HepG2 (cell line): ENCODE results near the gene TPPP2. TPM values are rescaled to one million over a fixed set of nuclear protein-coding genes. Genes with fewer than 3 reads are reported as not detected.

Experiments
- AHDC1 ChIP-seq: sonication (generic); formaldehyde crosslinking; IDR thresholded peaks from 2 replicates; pipeline ENCODE4 v1.5.1; 2020; ENCODE audit warnings: mild to moderate bottlenecking, missing genetic modification reagents, borderline replicate concordance
- BCL3 ChIP-seq: sonication (generic); formaldehyde crosslinking; IDR thresholded peaks from 2 replicates; pipeline ENCODE4 v1.5.1; 2020; ENCODE audit warnings: mild to moderate bottlenecking, missing genetic modification reagents, moderate library complexity
- E2F2 ChIP-seq: sonication (generic); formaldehyde crosslinking; IDR thresholded peaks from 2 replicates; pipeline ENCODE4 v1.4.0; 2020; ENCODE audit warnings: missing genetic modification reagents, borderline replicate concordance
- ETV6 ChIP-seq: sonication (generic); formaldehyde crosslinking; conservative IDR thresholded peaks from 2 replicates; pipeline ENCODE4 v1.4.0; 2020; ENCODE audit warnings: missing genetic modification reagents
- HBP1 ChIP-seq: IDR thresholded peaks from 2 replicates; pipeline ENCODE4 v1.6.1; 2016; ENCODE audit warnings: low read depth, control low read depth
- KAT8 ChIP-seq: IDR thresholded peaks from 2 replicates; pipeline ENCODE4 v1.6.1; 2016; ENCODE audit warnings: missing genetic modification reagents, missing compliant biosample characterization
- KLF9 ChIP-seq: IDR thresholded peaks from 2 replicates; pipeline ENCODE4 v1.6.1; 2016; ENCODE audit warnings: low read depth
- RNF219 ChIP-seq: sonication (generic); formaldehyde crosslinking; IDR thresholded peaks from 2 replicates; pipeline ENCODE4 v1.5.0; 2020; ENCODE audit warnings: mild to moderate bottlenecking, missing genetic modification reagents
- TP53 ChIP-seq: sonication (generic); formaldehyde crosslinking; conservative IDR thresholded peaks from 2 replicates; pipeline ENCODE4 v1.4.0; 2020; ENCODE audit warnings: missing genetic modification reagents
- ZFP90 ChIP-seq: sonication (generic); formaldehyde crosslinking; IDR thresholded peaks from 2 replicates; pipeline ENCODE4 v1.8.0; 2022; ENCODE audit warnings: missing genetic modification reagents, mild to moderate bottlenecking, inconsistent platforms, borderline replicate concordance
- ZFYVE20 ChIP-seq: sonication (generic); formaldehyde crosslinking; IDR thresholded peaks from 2 replicates; pipeline ENCODE4 v1.8.0; 2023; ENCODE audit warnings: low read depth, mild to moderate bottlenecking, moderate library complexity, missing genetic modification reagents, borderline replicate concordance
- ZNF644 ChIP-seq: IDR thresholded peaks from 2 replicates; pipeline ENCODE4 v1.6.1; 2016; ENCODE audit warnings: low read depth
- polyA plus RNA-seq, 8 experiments: library from polyadenylated mRNA; depleted of rRNA in 3 of 8; stranded (reverse) in 7 of 8; unstranded in 1 of 8; fragments of >200 nt; fragmentation: Illumina TruSeq in 4 of 8; extraction: Trizol in 4 of 8; gene quantifications; 2 replicates each; pipeline versions ENCODE4 v1.2.1 to v1.2.3, GENCODE V29; 2011 to 2016; ENCODE audit warnings: low read depth in 4 of 8, missing spikeins in 1 of 8, mixed read lengths in 1 of 8; ENCODE audit not compliant: insufficient read depth in 1 of 8
- total RNA-seq, 5 experiments: library from RNA; depleted of rRNA; stranded (reverse); fragments of >200 nt; fragmentation: Illumina TruSeq; extraction: Trizol; gene quantifications; 2 replicates each; pipeline ENCODE4 v1.2.3, GENCODE V29; 2016; ENCODE audit warnings: low read depth in 1 of 5

Gene TPPP2
- total and polyA plus RNA-seq, 2 of the 13 experiments (the other 11 are each of a cell fraction or from before 2014, with no cell fraction given) = 0.58 to 4.2 TPM

GRCh38 chr14:21068521-21069387 is 38.7 kb downstream of the TPPP2 start (continued):
- TF ChIP-seq ZFYVE20 (CRISPR knock-in tag) (no peak), KAT8 (CRISPR knock-in tag) (peak; percentile 45; the same call in 1 of the 2 replicates), BCL3 (no peak), RNF219 (CRISPR knock-in tag) (no peak), ZFP90 (no peak; the same call in 1 of the 2 replicates), ETV6 (CRISPR knock-in tag) (no peak), AHDC1 (CRISPR knock-in tag) (no peak), TP53 (CRISPR knock-in tag) (no peak), ZNF644 (CRISPR knock-in tag) (no peak), KLF9 (CRISPR knock-in tag) (no peak), HBP1 (CRISPR knock-in tag) (no peak; the same call in 1 of the 2 replicates), E2F2 (CRISPR knock-in tag) (0 out of 2 replicates have a peak, but pooled peaks have one; percentile 33)
